ENCODE data around the gene COP1.

The COP1 gene

GRCh38 chr1:176183618-176184017, 23.5 kb downstream of the COP1 start:
- no CpG with 5 or more reads among the region's 3 CpGs for WGBS (ENCODE audit: extremely low coverage, insufficient coverage, low lambda C conversion rate)
- H3K27me3 ChIP-seq (ENCODE audit: insufficient read depth, low read length, poor library complexity) = no peaks in the 10 kb centered on the region
- no peak overlapping the region for H3K23ac ChIP-seq (ENCODE audit: low read length)
- H2BK5ac ChIP-seq (ENCODE audit: low read length) = no peak overlapping the region
- no peak overlapping the region for H3K4ac ChIP-seq (ENCODE audit: low read depth, low read length)
- H3K79me1 ChIP-seq (ENCODE audit: low read length) = peaks cover 2% of the 10 kb centered on the region
- H3K18ac ChIP-seq (ENCODE audit: low read length) = no peak overlapping the region
- no peak for DNase-seq
- no peak overlapping the region for H2BK15ac ChIP-seq (replicated peaks; ENCODE audit: low read depth)
- H3K9ac ChIP-seq (ENCODE audit: low read length) = no peak overlapping the region
- H2BK120ac ChIP-seq (ENCODE audit: low read depth, low read length) = no peak overlapping the region
- H3K4me1 ChIP-seq (ENCODE audit: control insufficient read depth, low read depth, low read length) = no peaks in the 10 kb centered on the region
- no peak overlapping the region for H3K4me2 ChIP-seq (ENCODE audit: low read length)
- H3K4me3 ChIP-seq (ENCODE audit: low read length) = no peak overlapping the region
- H4K8ac ChIP-seq (ENCODE audit: low read depth, low read length) = no peak overlapping the region
- no peak overlapping the region for H4K5ac ChIP-seq (ENCODE audit: low read length)
- peaks cover 24% of the 10 kb centered on the region for H3K79me2 ChIP-seq (ENCODE audit: control insufficient read depth, insufficient read depth, low read length)
- no peak overlapping the region for H2AK5ac ChIP-seq (ENCODE audit: low read length)
- no peaks in the 10 kb centered on the region for H3K36me3 ChIP-seq (ENCODE audit: control insufficient read depth, insufficient read depth, low read length)
- H3K27ac ChIP-seq (ENCODE audit: low read depth, low read length) = no peak overlapping the region
- no peak overlapping the region for H3K56ac ChIP-seq (ENCODE audit: low read length)

- H3K4me1 ChIP-seq (ENCODE audit: control insufficient read depth, low read depth, low read length) = peaks cover 2% of the 10 kb centered on the region
- no peak overlapping the region for H3K18ac ChIP-seq (ENCODE audit: low read length)
- no peak overlapping the region for H3K27ac ChIP-seq (ENCODE audit: low read depth, low read length)
- no peak overlapping the region for H4K5ac ChIP-seq (ENCODE audit: low read length)
- no peak overlapping the region for H3K23ac ChIP-seq (ENCODE audit: low read length)
- H2BK5ac ChIP-seq (ENCODE audit: low read length) = no peak overlapping the region
- H2AK5ac ChIP-seq (ENCODE audit: low read length) = no peak overlapping the region
- H3K56ac ChIP-seq (ENCODE audit: low read length) = no peak overlapping the region
- H3K9ac ChIP-seq (ENCODE audit: low read length) = no peak overlapping the region
- H3K27me3 ChIP-seq (ENCODE audit: insufficient read depth, low read length, poor library complexity) = no peaks in the 10 kb centered on the region
- H2BK120ac ChIP-seq (ENCODE audit: low read depth, low read length) = no peak overlapping the region
- H3K4me2 ChIP-seq (ENCODE audit: low read length) = no peak overlapping the region
- H3K4ac ChIP-seq (ENCODE audit: low read depth, low read length) = no peak overlapping the region
- H3K79me2 ChIP-seq (ENCODE audit: control insufficient read depth, insufficient read depth, low read length) = peaks cover 3% of the 10 kb centered on the region
- no peaks in the 10 kb centered on the region for H3K36me3 ChIP-seq (ENCODE audit: control insufficient read depth, insufficient read depth, low read length)
- H3K79me1 ChIP-seq (ENCODE audit: low read length) = peaks cover 4% of the 10 kb centered on the region
- DNase-seq = peak; percentile 21
- WGBS (ENCODE audit: extremely low coverage, insufficient coverage, low lambda C conversion rate) = no CpG with 5 or more reads among the region's 5 CpGs
- no peak overlapping the region for H4K8ac ChIP-seq (ENCODE audit: low read depth, low read length)
- H3K4me3 ChIP-seq (ENCODE audit: low read length) = no peak overlapping the region
- no peak overlapping the region for H2BK15ac ChIP-seq (replicated peaks; ENCODE audit: low read depth)
Observed at GRCh38 chr1:176178316-176178715, 28.8 kb downstream of the COP1 start.

GRCh38 chr1:176177764-176178163, 29.3 kb downstream of the COP1 start:
- no peak overlapping the region for H4K8ac ChIP-seq (ENCODE audit: low read depth, low read length)
- H3K36me3 ChIP-seq (ENCODE audit: control insufficient read depth, insufficient read depth, low read length) = no peaks in the 10 kb centered on the region
- no peak overlapping the region for H3K27ac ChIP-seq (ENCODE audit: low read depth, low read length)
- DNase-seq = peak; percentile 40
- no peak overlapping the region for H3K4ac ChIP-seq (ENCODE audit: low read depth, low read length)
- H2AK5ac ChIP-seq (ENCODE audit: low read length) = no peak overlapping the region
- no peak overlapping the region for H3K9ac ChIP-seq (ENCODE audit: low read length)
- no peak overlapping the region for H3K56ac ChIP-seq (ENCODE audit: low read length)
- H3K4me2 ChIP-seq (ENCODE audit: low read length) = no peak overlapping the region
- H3K4me3 ChIP-seq (ENCODE audit: low read length) = no peak overlapping the region
- WGBS (ENCODE audit: extremely low coverage, insufficient coverage, low lambda C conversion rate) = 100% methylated on average over 1 of the region's 2 CpGs
- H3K18ac ChIP-seq (ENCODE audit: low read length) = no peak overlapping the region
- H2BK120ac ChIP-seq (ENCODE audit: low read depth, low read length) = no peak overlapping the region
- H2BK15ac ChIP-seq (replicated peaks; ENCODE audit: low read depth) = no peak overlapping the region
- no peak overlapping the region for H2BK5ac ChIP-seq (ENCODE audit: low read length)
- no peak overlapping the region for H3K23ac ChIP-seq (ENCODE audit: low read length)
- H3K79me1 ChIP-seq (ENCODE audit: low read length) = peaks cover 4% of the 10 kb centered on the region
- no peak overlapping the region for H4K5ac ChIP-seq (ENCODE audit: low read length)
- peaks cover 3% of the 10 kb centered on the region for H3K79me2 ChIP-seq (ENCODE audit: control insufficient read depth, insufficient read depth, low read length)
- peaks cover 2% of the 10 kb centered on the region for H3K4me1 ChIP-seq (ENCODE audit: control insufficient read depth, low read depth, low read length)
- no peaks in the 10 kb centered on the region for H3K27me3 ChIP-seq (ENCODE audit: insufficient read depth, low read length, poor library complexity)

- Histone ChIP-seq H2AK5ac (ENCODE audit: low read length) (no peak overlapping the region), H4K5ac (ENCODE audit: low read length) (no peak overlapping the region), H3K4ac (ENCODE audit: low read depth, low read length) (no peak overlapping the region), H3K36me3 (ENCODE audit: control insufficient read depth, insufficient read depth, low read length) (no peaks in the 10 kb centered on the region), H3K27ac (ENCODE audit: low read depth, low read length) (no peak overlapping the region), H3K79me2 (ENCODE audit: control insufficient read depth, insufficient read depth, low read length) (peaks cover 2% of the 10 kb centered on the region), H3K4me3 (ENCODE audit: low read length) (no peak overlapping the region), H3K4me2 (ENCODE audit: low read length) (no peak overlapping the region), H3K9ac (ENCODE audit: low read length) (no peak overlapping the region), H4K8ac (ENCODE audit: low read depth, low read length) (no peak overlapping the region), H3K4me1 (ENCODE audit: control insufficient read depth, low read depth, low read length) (peaks cover 2% of the 10 kb centered on the region), H3K18ac (ENCODE audit: low read length) (no peak overlapping the region), H3K23ac (ENCODE audit: low read length) (no peak overlapping the region), H2BK15ac (replicated peaks; ENCODE audit: low read depth) (no peak overlapping the region), H3K56ac (ENCODE audit: low read length) (no peak overlapping the region), H3K27me3 (ENCODE audit: insufficient read depth, low read length, poor library complexity) (no peaks in the 10 kb centered on the region), H3K79me1 (ENCODE audit: low read length) (peaks cover 6% of the 10 kb centered on the region), H2BK5ac (ENCODE audit: low read length) (no peak overlapping the region), H2BK120ac (ENCODE audit: low read depth, low read length) (no peak overlapping the region)
- peak; percentile 9 for DNase-seq
Observed at GRCh38 chr1:176174108-176174507, 33.0 kb downstream of the COP1 start.

- H2AK5ac ChIP-seq (ENCODE audit: low read length) = no peak overlapping the region
- WGBS (ENCODE audit: extremely low coverage, insufficient coverage, low lambda C conversion rate) = no CpG with 5 or more reads among the region's 6 CpGs
- no peaks in the 10 kb centered on the region for H3K4me1 ChIP-seq (ENCODE audit: control insufficient read depth, low read depth, low read length)
- no peak overlapping the region for H3K4ac ChIP-seq (ENCODE audit: low read depth, low read length)
- no peak overlapping the region for H2BK15ac ChIP-seq (replicated peaks; ENCODE audit: low read depth)
- no peaks in the 10 kb centered on the region for H3K36me3 ChIP-seq (ENCODE audit: control insufficient read depth, insufficient read depth, low read length)
- no peak overlapping the region for H3K4me3 ChIP-seq (ENCODE audit: low read length)
- no peak overlapping the region for H3K18ac ChIP-seq (ENCODE audit: low read length)
- peaks cover 10% of the 10 kb centered on the region for H3K79me1 ChIP-seq (ENCODE audit: low read length)
- no peak overlapping the region for H3K27ac ChIP-seq (ENCODE audit: low read depth, low read length)
- no peaks in the 10 kb centered on the region for H3K27me3 ChIP-seq (ENCODE audit: insufficient read depth, low read length, poor library complexity)
- H3K79me2 ChIP-seq (ENCODE audit: control insufficient read depth, insufficient read depth, low read length) = no peaks in the 10 kb centered on the region
- H2BK5ac ChIP-seq (ENCODE audit: low read length) = no peak overlapping the region
- no peak overlapping the region for H3K9ac ChIP-seq (ENCODE audit: low read length)
- H4K5ac ChIP-seq (ENCODE audit: low read length) = no peak overlapping the region
- H4K8ac ChIP-seq (ENCODE audit: low read depth, low read length) = no peak overlapping the region
- H3K4me2 ChIP-seq (ENCODE audit: low read length) = no peak overlapping the region
- H3K56ac ChIP-seq (ENCODE audit: low read length) = no peak overlapping the region
- DNase-seq = no peak
- H3K23ac ChIP-seq (ENCODE audit: low read length) = no peak overlapping the region
- H2BK120ac ChIP-seq (ENCODE audit: low read depth, low read length) = no peak overlapping the region
Observed at GRCh38 chr1:176172215-176172614, 34.9 kb downstream of the COP1 start.

- no peak overlapping the region for H4K8ac ChIP-seq (ENCODE audit: low read depth, low read length)
- no peak overlapping the region for H3K9ac ChIP-seq (ENCODE audit: low read length)
- no peak overlapping the region for H3K4ac ChIP-seq (ENCODE audit: low read depth, low read length)
- no peak overlapping the region for H3K4me3 ChIP-seq (ENCODE audit: low read length)
- no peak overlapping the region for H3K18ac ChIP-seq (ENCODE audit: low read length)
- no peaks in the 10 kb centered on the region for H3K27me3 ChIP-seq (ENCODE audit: insufficient read depth, low read length, poor library complexity)
- H3K4me2 ChIP-seq (ENCODE audit: low read length) = no peak overlapping the region
- H3K79me1 ChIP-seq (ENCODE audit: low read length) = peaks cover 4% of the 10 kb centered on the region
- no peaks in the 10 kb centered on the region for H3K36me3 ChIP-seq (ENCODE audit: control insufficient read depth, insufficient read depth, low read length)
- H2BK15ac ChIP-seq (replicated peaks; ENCODE audit: low read depth) = no peak overlapping the region
- no CpG with 5 or more reads among the region's 4 CpGs for WGBS (ENCODE audit: extremely low coverage, insufficient coverage, low lambda C conversion rate)
- H2AK5ac ChIP-seq (ENCODE audit: low read length) = no peak overlapping the region
- H3K4me1 ChIP-seq (ENCODE audit: control insufficient read depth, low read depth, low read length) = no peaks in the 10 kb centered on the region
- H3K27ac ChIP-seq (ENCODE audit: low read depth, low read length) = no peak overlapping the region
- no peaks in the 10 kb centered on the region for H3K79me2 ChIP-seq (ENCODE audit: control insufficient read depth, insufficient read depth, low read length)
- H2BK5ac ChIP-seq (ENCODE audit: low read length) = no peak overlapping the region
- no peak overlapping the region for H3K23ac ChIP-seq (ENCODE audit: low read length)
- no peak overlapping the region for H4K5ac ChIP-seq (ENCODE audit: low read length)
- H2BK120ac ChIP-seq (ENCODE audit: low read depth, low read length) = no peak overlapping the region
- DNase-seq = no peak
- H3K56ac ChIP-seq (ENCODE audit: low read length) = no peak overlapping the region
Observed at GRCh38 chr1:176167210-176167609, 39.9 kb downstream of the COP1 start.
